GM18873 (cell line): ENCODE data around the gene PTBP1.
"Not testable (repeated sequence)": the region's sequence is repeated elsewhere in the genome, so short reads cannot be mapped to it uniquely, and the experiment has no call there.

ENCODE experiments used
- ATAC-seq: cut with Tn5 transposase; IDR thresholded peaks from one replicate; pipeline ENCODE4 v1.9.1; 2021; ENCODE audit warnings: mild to moderate bottlenecking, moderate library complexity, moderate number of reproducible peaks; ENCODE audit not compliant: unreplicated experiment, low FRiP score

PTBP1 gene

DNA sequence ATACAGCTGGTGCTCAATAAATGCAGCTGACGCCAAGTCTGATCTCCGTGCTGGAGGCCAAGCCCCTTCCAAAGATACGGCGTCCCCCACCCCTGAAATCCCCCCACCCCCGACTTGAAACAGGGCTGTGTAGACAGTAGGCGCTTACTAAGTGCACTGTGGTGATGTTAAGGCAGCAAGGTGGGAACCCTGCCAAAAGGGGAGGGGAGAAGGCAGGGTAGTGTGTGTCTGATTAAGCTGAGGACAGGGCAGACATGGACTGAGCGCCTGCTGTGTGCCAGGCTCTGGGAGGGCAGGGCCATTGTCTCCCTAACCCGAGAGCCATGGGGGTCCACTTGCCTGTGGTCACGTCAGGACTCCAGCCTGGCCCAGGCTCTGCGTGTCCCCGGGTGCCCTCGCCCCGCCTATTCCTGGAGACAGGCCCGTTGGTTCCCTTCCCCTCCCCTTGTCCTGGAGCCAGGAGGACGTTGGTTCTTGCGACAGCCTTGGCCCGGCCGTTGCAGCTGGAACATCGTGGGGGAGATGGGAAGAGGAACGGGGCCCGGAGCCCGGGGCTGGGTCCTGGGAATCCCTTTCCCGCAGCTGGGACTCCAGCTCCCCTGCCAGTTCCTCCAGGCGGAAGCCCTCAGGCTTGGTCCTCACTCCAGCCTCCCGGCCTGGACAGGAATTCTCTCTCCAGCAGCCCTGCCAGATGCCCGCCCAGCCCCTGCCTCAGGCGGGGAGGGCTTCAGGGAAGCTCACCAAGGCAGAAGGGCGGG lies 53.1 kb downstream of the PTBP1 start:
- no peak for ATAC-seq

DNA sequence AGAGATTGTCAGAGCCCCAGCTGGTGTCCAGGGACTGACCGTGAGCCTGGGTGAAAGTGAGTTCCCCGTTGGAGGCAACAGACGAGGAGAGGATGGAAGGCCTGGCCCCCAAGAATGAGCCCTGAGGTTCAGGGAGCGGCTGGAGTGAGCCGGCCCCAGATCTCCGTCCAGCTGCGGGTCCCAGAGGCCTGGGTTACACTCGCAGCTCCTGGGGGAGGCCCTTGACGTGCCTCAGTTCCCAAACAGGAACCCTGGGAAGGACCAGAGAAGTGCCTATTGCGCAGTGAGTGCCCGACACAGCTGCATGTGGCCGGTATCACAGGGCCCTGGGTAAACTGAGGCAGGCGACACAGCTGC lies 53.7 kb downstream of the PTBP1 start:
- no peak for ATAC-seq

DNA sequence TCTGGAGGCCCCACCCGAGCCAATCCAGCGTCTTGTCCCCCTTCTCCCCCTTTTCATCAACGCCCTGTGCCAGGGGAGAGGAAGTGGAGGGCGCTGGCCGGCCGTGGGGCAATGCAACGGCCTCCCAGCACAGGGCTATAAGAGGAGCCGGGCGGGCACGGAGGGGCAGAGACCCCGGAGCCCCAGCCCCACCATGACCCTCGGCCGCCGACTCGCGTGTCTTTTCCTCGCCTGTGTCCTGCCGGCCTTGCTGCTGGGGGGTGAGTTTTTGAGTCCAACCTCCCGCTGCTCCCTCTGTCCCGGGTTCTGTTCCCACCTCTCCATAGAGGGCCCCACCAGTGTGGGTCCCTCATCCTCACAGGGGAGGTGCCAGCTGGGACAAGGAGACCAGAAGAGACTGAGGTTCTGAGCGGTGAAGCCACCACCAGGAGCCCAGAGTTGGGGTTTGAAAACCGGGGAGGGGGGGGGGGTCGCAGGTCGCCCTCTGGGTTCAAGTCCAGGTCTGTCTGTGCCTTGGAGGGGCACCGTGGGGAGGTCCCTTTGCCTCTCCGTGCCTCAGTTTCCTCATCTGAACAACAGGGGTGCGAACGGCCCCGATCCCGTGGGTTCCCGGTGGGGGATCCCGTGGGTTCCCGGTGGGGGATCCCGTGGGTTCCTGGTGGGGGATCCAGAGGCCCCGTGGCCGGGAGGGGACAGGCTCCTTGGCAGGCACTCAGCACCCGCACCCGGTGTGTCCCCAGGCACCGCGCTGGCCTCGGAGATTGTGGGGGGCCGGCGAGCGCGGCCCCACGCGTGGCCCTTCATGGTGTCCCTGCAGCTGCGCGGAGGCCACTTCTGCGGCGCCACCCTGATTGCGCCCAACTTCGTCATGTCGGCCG lies 55.1 kb downstream of the PTBP1 start, which contains the start of gene ELANE:
Gene ELANE, plus strand, starts transcription at position 168 of the 878 bp plus-strand sequence. Its CDS starts 26 bp downstream, at position 194.
- ATAC-seq: no peak

DNA sequence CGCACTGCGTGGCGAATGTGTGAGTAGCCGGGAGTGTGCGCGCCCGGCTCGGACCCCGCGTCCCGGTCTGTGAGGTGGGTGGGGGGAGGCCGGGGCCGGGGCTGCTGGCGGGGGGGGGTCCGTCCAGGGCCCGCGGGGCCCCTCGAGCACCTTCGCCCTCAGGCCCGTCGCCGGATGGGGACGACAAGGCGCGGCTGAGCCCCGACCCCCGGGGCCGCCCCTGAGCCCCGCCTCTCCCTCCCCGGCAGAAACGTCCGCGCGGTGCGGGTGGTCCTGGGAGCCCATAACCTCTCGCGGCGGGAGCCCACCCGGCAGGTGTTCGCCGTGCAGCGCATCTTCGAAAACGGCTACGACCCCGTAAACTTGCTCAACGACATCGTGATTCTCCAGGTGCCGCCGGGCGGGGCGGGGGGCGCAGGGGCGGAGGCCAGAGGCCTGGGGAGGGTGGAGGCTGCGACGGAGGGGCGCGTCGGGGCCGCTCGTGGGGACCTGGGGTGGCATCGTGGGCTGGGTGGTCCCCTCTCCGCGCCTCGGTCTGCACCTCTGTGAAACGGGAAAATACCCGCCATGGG lies 55.8 kb downstream of the PTBP1 start:
- no peak for ATAC-seq

DNA sequence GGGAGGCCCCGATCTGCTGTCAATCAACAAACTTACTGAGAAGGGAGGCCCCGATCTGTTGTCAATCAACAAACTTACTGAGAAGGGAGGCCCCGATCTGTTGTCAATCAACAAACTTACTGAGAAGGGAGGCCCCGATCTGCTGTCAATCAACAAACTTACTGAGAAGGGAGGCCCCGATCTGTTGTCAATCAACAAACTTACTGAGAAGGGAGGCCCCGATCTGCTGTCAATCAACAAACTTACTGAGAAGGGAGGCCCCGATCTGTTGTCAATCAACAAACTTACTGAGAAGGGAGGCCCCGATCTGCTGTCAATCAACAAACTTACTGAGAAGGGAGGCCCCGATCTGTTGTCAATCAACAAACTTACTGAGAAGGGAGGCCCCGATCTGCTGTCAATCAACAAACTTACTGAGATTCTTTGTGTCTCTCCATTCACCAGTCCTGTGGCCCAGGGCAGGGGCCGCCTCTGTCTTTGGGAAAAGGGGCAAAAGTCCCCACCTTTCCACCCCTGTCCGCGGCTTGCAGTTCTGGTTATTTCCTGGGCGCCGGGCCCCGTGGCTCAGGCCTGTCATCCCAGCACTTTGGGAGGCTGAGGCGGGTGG lies 56.5 kb downstream of the PTBP1 start:
- not testable (repeated sequence) for ATAC-seq

DNA sequence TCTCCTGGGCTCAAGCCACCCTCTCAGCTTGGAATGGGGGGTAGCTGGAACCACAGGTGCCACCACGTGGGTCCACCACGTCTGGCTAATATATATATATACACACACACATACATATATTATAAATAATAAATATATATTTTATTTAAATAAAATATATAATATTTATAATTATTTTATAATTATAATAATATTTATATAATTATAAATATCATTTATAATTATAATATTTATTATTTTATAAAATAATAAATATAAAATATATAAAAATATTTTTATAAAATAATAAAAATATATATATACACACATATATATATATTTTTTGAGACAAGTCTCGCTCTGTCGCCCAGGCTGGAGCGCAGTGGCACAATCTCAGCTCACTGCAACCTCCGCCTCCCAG lies 57.3 kb downstream of the PTBP1 start:
- ATAC-seq: no peak

DNA sequence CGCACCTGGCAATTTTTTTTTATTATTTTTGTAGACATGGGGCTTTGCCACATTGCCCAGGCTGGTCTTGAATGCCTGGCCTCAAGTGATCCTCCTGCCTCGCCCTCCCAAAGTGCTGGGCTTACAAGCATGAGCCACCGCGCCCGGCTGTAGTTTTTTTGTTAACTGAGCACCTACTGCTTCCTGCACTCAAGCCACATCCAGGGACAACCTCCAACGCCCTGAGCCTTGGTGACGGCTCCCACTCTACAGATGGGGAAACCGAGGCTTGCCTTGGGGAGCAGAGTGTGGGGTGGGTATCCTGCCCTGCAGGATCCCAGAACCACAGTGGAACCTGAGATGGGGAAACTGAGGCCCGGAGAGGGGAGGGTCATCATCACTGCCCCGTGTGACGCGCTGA lies 57.9 kb downstream of the PTBP1 start:
- ATAC-seq: no peak

DNA sequence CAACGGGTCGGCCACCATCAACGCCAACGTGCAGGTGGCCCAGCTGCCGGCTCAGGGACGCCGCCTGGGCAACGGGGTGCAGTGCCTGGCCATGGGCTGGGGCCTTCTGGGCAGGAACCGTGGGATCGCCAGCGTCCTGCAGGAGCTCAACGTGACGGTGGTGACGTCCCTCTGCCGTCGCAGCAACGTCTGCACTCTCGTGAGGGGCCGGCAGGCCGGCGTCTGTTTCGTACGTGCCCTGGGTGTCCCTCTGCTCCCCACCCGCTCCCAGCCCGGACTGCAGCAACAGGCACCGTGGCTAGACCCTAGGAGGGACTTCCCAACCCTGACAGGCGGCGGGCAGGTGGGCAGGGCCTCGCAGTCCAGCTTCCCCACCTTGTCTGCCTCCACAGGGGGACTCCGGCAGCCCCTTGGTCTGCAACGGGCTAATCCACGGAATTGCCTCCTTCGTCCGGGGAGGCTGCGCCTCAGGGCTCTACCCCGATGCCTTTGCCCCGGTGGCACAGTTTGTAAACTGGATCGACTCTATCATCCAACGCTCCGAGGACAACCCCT lies 58.4 kb downstream of the PTBP1 start:
- ATAC-seq: no peak

DNA sequence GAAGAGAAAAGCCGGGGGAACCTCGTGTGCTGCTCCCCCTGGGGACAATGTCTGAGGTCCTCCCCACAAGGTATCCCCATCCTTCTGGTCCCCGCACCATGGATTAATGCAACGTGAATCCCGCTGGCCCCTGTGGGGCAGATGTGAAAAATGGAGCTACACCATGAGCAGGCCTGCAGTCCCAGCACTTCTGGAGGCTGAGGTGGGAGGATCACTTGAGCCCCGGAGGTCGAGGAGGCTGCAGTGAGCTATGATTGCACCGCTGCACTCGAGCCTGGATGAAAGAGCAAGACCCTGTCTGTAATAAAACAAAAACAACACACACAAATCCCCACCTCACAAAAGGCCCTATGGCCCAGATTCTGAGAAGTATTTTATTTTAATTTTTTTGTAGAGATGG lies 61.0 kb downstream of the PTBP1 start:
- ATAC-seq: no peak

DNA sequence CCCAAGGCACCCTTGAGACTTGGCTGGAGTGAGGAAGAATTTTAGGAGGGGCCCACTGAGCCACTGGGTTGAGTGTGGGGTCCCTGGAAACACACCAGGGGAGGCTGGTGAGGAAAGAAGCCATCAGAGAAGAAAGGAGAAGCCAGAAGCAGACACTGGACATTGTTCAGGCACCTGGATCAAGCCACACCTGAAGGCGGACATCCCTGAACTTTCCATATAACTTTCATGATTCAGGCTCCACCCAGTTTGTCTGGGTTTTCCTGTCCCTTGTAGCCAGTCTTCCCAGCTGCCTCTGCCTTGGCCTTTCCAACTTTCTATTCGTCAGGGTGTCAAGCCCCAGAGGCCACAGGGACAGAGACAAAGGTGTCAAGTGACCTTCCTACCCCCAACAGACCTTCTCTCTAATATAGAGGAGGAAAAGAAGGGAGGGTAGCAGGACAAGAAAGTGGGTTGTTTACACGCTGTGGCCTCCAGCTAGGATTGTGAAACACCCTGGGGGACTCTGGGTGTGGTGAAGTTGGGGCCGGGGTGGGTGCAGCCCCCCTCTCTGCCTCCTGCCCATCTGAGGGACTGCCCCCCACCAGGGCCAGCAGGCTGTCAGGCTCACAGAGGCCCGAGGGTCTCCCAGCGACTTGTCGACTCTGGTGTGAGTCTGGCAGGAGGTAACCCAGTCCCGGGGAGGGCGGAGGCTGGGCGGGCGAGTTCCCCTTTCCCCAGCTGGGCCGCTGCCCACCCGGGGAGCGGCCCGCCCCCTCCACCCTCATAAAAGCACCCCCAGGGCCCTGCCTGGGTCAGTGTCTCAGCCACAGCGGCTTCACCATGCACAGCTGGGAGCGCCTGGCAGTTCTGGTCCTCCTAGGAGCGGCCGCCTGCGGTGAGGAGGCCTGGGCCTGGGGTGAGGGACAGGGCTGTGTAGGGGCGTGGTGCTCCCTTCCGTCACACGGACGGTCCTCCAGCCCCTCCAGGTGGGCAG lies 61.9 kb downstream of the PTBP1 start, which contains the start of gene CFD:
Gene CFD, plus strand, starts transcription at position 797 of the 976 bp plus-strand sequence. Its CDS starts 26 bp downstream, at position 823.
- ATAC-seq: no peak

DNA sequence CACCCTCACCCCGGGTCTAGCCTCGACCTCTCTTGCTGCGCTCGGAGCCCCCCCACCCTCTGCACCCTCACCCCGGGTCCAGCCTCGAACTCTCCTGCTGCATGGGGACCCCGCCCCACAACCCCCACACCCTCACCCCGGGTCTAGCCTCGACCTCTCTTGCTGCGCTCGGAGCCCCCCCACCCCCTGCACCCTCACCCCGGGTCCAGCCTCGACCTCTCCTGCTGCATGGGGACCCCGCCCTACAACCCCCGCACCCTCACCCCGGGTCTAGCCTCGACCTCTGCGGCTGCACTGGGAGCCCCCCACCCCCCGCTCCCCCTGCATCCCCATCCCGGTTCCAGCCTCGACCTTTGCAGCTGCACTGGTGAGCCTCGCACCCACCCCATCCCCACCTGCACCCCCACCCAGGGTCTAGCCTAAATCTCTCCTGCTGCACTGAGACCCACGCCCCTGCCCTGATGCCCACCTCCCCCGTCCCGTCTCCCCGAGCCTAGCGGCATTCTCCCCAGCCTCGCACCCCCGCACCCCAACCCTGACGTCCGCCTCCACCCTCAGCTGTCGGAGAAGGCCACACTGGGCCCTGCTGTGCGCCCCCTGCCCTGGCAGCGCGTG lies 64.0 kb downstream of the PTBP1 start:
- no peak for ATAC-seq
